Osteocyte (in vitro differentiated cells): ENCODE results near the gene LCN6. TPM values are rescaled to one million over a fixed set of nuclear protein-coding genes. Genes with fewer than 3 reads are reported as not detected.
A peak's percentile ranks its signal among the peaks of the same experiment; 100 is the strongest.
"Not testable (repeated sequence)": the region's sequence is repeated elsewhere in the genome, so short reads cannot be mapped to it uniquely, and the experiment has no call there.

Experiments
- DNase-seq: peaks from one replicate; pipeline ENCODE4 v3.0.0; 2021; ENCODE audit warnings: mixed read lengths; ENCODE audit not compliant: unreplicated experiment; ENCODE audit errors: extremely low spot score
- H3K27ac Mint-ChIP-seq: one replicate; pipeline ENCODE4 v1.8.0; 2021; ENCODE audit warnings: mild to moderate bottlenecking, mixed read lengths; ENCODE audit not compliant: unreplicated experiment
- H3K27me3 Mint-ChIP-seq: one replicate; pipeline ENCODE4 v1.8.0; 2021; ENCODE audit warnings: mixed read lengths; ENCODE audit not compliant: unreplicated experiment
- H3K36me3 Mint-ChIP-seq: one replicate; pipeline ENCODE4 v1.8.0; 2021; ENCODE audit warnings: mixed read lengths; ENCODE audit not compliant: unreplicated experiment
- H3K4me1 Mint-ChIP-seq: one replicate; pipeline ENCODE4 v1.8.0; 2021; ENCODE audit warnings: mixed read lengths; ENCODE audit not compliant: unreplicated experiment
- H3K4me3 Mint-ChIP-seq: one replicate; pipeline ENCODE4 v1.8.0; 2021; ENCODE audit warnings: mild to moderate bottlenecking, moderate library complexity, mixed read lengths; ENCODE audit not compliant: unreplicated experiment
- H3K9me3 Mint-ChIP-seq: one replicate; pipeline ENCODE4 v1.8.0; 2021; ENCODE audit warnings: mixed read lengths; ENCODE audit not compliant: unreplicated experiment
- CTCF ChIP-seq: fragments of 200-600 bp; sonication (generic); IDR thresholded peaks from 2 replicates; pipeline ENCODE4 v1.5.0; 2021; ENCODE audit warnings: antibody characterized with exemption, mild to moderate bottlenecking, moderate library complexity
- total RNA-seq: library from RNA; stranded (reverse); gene quantifications from 2 replicates; pipeline ENCODE4 v1.2.1, GENCODE V29; 2021

The LCN6 gene
- total RNA-seq, 1 donor from 2014 or later: not detected

GRCh38 chr9:136789523-136789937, 41.2 kb upstream of the LCN6 start:
- H3K4me3 Mint-ChIP-seq: no peak overlapping the region
- H3K4me1 Mint-ChIP-seq: peaks cover 19% of the 10 kb centered on the region
- DNase-seq: no peak
- H3K9me3 Mint-ChIP-seq: no peaks in the 10 kb centered on the region
- TF ChIP-seq CTCF: no peak
- no peaks in the 10 kb centered on the region for H3K36me3 Mint-ChIP-seq
- H3K27ac Mint-ChIP-seq: no peak overlapping the region
- peaks cover 7% of the 10 kb centered on the region for H3K27me3 Mint-ChIP-seq

GRCh38 chr9:136788644-136789522, 40.6 kb upstream of the LCN6 start:
- H3K36me3 Mint-ChIP-seq: not testable (repeated sequence)

GRCh38 chr9:136787690-136788400, 39.5 kb upstream of the LCN6 start:
- H3K4me3 Mint-ChIP-seq: no peak overlapping the region
- H3K27ac Mint-ChIP-seq: no peak overlapping the region
- TF ChIP-seq CTCF: peak; percentile 89
- DNase-seq: no peak
- no peaks in the 10 kb centered on the region for H3K9me3 Mint-ChIP-seq
- H3K27me3 Mint-ChIP-seq: peaks cover 10% of the 10 kb centered on the region
- no peaks in the 10 kb centered on the region for H3K36me3 Mint-ChIP-seq
- H3K4me1 Mint-ChIP-seq: peaks cover 19% of the 10 kb centered on the region

More at GRCh38 chr9:136788644-136789522, 40.6 kb upstream of the LCN6 start:
- not testable (repeated sequence) for DNase-seq, H3K9me3 Mint-ChIP-seq, H3K27ac Mint-ChIP-seq, H3K27me3 Mint-ChIP-seq, H3K4me3 Mint-ChIP-seq
- H3K4me1 Mint-ChIP-seq: peaks cover 19% of the 10 kb centered on the region

- H3K36me3 Mint-ChIP-seq, H3K9me3 Mint-ChIP-seq, DNase-seq, H3K27ac Mint-ChIP-seq, H3K4me3 Mint-ChIP-seq: not testable (repeated sequence)
- Mint-ChIP-seq H3K27me3 (peaks cover 18% of the 10 kb centered on the region), H3K4me1 (peaks cover 18% of the 10 kb centered on the region)
Measured at GRCh38 chr9:136786983-136787382, 38.7 kb upstream of the LCN6 start.

GRCh38 chr9:136786451-136786850, 38.1 kb upstream of the LCN6 start:
- DNase-seq: no peak
- Mint-ChIP-seq H3K4me3 (no peak overlapping the region), H3K4me1 (peaks cover 16% of the 10 kb centered on the region)

GRCh38 chr9:136785565-136786355, 37.4 kb upstream of the LCN6 start:
- peaks cover 16% of the 10 kb centered on the region for H3K4me1 Mint-ChIP-seq
- peaks cover 24% of the 10 kb centered on the region for H3K27me3 Mint-ChIP-seq
- not testable (repeated sequence) for DNase-seq, H3K36me3 Mint-ChIP-seq, H3K9me3 Mint-ChIP-seq, H3K27ac Mint-ChIP-seq, H3K4me3 Mint-ChIP-seq

More at GRCh38 chr9:136786451-136786850, 38.1 kb upstream of the LCN6 start:
- Mint-ChIP-seq H3K27me3 (peaks cover 19% of the 10 kb centered on the region), H3K27ac (no peak overlapping the region), H3K9me3 (no peaks in the 10 kb centered on the region), H3K36me3 (no peaks in the 10 kb centered on the region)
- TF ChIP-seq CTCF: no peak
